Neural crest cell (in vitro differentiated cells): ENCODE data around the gene SLC51B. TPM values are rescaled to one million over a fixed set of nuclear protein-coding genes. Genes with fewer than 3 reads are reported as not detected.
"Not testable (repeated sequence)": the region's sequence is repeated elsewhere in the genome, so short reads cannot be mapped to it uniquely, and the experiment has no call there.

ENCODE experiments used
- DNase-seq: peaks from one replicate; pipeline ENCODE4 v3.0.0; 2021; ENCODE audit warnings: low read depth, mixed read lengths, low spot score
- H3K27ac Mint-ChIP-seq: one replicate; pipeline ENCODE4 v1.8.0; 2021; ENCODE audit warnings: mild to moderate bottlenecking, mixed read lengths; ENCODE audit not compliant: unreplicated experiment
- H3K27me3 Mint-ChIP-seq: 2 replicates; pipeline ENCODE4 v1.8.0; 2021; ENCODE audit warnings: low read depth, mild to moderate bottlenecking, mixed read lengths
- H3K36me3 Mint-ChIP-seq: 2 replicates; pipeline ENCODE4 v1.8.0; 2021; ENCODE audit warnings: low read depth, mild to moderate bottlenecking, mixed read lengths
- H3K4me1 Mint-ChIP-seq: 2 replicates; pipeline ENCODE4 v1.8.0; 2021; ENCODE audit warnings: mixed read lengths
- H3K4me3 Mint-ChIP-seq: one replicate; pipeline ENCODE4 v1.8.0; 2021; ENCODE audit warnings: mild to moderate bottlenecking, mixed read lengths
- H3K9me3 Mint-ChIP-seq: 2 replicates; pipeline ENCODE4 v1.8.0; 2021; ENCODE audit warnings: mixed read lengths
- total RNA-seq: library from RNA; stranded (reverse); gene quantifications from 2 replicates; pipeline ENCODE4 v1.2.1, GENCODE V29; 2021
- TF ChIP-seq, protein P1 (sequence below): fragments of 200-600 bp; sonication (generic); conservative IDR thresholded peaks from 2 replicates; pipeline ENCODE4 v1.5.0; 2021; ENCODE audit warnings: antibody characterized with exemption, mild to moderate bottlenecking

The SLC51B gene
- total RNA-seq, 1 donor from 2014 or later: not detected

DNA sequence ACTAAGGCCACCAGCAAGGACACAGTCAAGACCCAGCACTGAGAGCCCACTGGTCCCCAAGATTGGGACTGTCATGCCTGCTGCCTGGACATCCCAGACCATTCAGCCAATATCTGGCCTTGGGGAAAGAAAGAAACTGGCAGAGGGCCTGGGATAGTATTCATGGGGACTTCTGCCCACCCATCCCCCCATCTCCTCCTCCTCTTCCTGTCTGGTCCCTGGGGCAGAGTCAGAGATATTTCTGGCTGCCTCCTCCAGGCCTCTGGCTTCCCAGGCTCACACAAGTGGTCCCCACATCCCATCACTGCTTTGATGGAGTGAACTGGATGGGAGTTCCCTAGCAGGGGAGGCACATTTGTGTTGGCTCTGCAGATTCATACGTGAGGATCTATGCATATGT lies 26.8 kb downstream of the SLC51B start:
- no peak overlapping the region for H3K4me3 Mint-ChIP-seq
- no peak overlapping the region for H3K27ac Mint-ChIP-seq
- H3K27me3 Mint-ChIP-seq: peaks cover 16% of the 10 kb centered on the region
- no peak for DNase-seq
- TF ChIP-seq, protein P1, sequence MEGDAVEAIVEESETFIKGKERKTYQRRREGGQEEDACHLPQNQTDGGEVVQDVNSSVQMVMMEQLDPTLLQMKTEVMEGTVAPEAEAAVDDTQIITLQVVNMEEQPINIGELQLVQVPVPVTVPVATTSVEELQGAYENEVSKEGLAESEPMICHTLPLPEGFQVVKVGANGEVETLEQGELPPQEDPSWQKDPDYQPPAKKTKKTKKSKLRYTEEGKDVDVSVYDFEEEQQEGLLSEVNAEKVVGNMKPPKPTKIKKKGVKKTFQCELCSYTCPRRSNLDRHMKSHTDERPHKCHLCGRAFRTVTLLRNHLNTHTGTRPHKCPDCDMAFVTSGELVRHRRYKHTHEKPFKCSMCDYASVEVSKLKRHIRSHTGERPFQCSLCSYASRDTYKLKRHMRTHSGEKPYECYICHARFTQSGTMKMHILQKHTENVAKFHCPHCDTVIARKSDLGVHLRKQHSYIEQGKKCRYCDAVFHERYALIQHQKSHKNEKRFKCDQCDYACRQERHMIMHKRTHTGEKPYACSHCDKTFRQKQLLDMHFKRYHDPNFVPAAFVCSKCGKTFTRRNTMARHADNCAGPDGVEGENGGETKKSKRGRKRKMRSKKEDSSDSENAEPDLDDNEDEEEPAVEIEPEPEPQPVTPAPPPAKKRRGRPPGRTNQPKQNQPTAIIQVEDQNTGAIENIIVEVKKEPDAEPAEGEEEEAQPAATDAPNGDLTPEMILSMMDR: no peak
- no peaks in the 10 kb centered on the region for H3K9me3 Mint-ChIP-seq
- no peaks in the 10 kb centered on the region for H3K36me3 Mint-ChIP-seq
- peaks cover 21% of the 10 kb centered on the region for H3K4me1 Mint-ChIP-seq

DNA sequence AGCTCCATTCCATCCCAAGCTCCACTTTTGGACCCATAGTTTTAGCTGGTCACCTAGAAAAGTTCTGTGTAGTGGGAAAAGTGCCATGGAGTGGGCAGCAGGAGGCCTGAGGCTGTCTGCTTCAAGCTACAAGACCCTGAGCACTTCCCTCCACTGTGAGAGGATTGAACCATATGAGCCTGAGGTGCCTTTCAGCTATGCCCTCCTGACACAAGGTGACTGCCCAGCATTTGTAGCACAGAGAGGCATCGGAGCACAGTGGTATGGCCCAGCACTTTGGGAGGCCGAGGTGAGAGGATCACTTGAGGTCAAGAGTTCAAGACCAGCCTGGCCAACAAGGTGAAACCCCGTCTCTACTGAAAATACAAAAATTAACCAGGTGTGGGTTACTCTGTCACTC lies 27.4 kb downstream of the SLC51B start:
- Mint-ChIP-seq H3K27me3 (peaks cover 12% of the 10 kb centered on the region), H3K9me3 (no peaks in the 10 kb centered on the region), H3K4me1 (peaks cover 17% of the 10 kb centered on the region), H3K27ac (no peak overlapping the region), H3K36me3 (no peaks in the 10 kb centered on the region), H3K4me3 (no peak overlapping the region)
- DNase-seq: no peak
- TF ChIP-seq, protein P1: no peak

DNA sequence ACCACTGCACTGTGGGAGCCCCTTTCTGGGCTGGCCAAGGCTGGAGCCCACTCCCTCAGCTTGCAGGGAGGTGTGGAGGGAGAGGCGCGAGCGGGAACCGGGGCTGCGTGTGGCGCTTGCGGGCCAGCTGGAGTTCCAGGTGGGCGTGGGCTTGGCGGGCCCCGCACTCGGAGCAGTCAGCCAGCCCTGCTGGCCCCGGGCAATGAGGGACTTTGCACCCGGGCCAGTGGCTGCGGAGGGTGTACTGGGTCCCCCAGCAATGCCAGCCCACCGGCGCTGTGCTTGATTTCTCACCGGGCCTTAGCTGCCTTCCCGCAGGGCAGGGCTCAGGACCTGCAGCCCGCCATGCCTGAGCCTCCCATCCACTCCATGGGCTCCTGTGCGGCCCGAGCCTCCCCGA lies 29.8 kb downstream of the SLC51B start:
- H3K4me3 Mint-ChIP-seq: not testable (repeated sequence)

DNA sequence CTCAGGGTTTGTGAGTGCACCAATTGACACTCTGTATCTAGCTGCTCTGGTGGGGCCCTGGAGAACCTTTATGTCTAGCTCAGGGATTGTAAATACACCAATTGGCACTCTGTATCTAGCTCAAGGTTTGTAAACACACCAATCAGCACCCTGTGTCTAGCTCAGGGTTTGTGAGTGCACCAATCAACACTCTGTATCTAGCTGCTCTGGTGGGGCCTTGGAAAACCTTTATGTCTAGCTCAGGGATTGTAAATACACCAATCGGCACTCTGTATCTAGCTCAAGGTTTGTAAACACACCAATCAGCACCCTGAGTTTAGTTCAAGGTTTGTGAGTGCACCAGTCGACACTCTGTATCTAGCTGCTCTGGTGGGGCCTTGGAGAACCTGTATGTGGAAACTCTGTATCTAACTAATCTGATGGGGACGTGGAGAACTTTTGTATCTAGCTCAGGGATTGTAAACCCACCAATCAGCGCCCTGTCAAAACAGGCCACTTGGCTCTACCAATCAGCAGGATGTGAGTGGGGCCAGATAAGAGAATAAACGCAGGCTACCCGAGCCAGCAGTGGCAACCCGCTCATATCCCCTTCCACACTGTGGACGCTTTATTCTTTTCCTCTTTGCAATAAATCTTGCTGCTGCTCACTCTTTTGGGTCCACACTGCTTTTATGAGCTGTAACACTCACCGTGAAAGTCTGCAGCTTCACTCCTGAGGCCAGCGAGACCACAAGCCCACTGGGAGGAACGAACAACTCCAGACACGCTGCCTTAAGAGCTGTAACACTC lies 30.6 kb downstream of the SLC51B start:
- Mint-ChIP-seq H3K4me1 (peaks cover 17% of the 10 kb centered on the region), H3K27ac (peak overlapping the region; percentile 65)
- not testable (repeated sequence) for H3K27me3 Mint-ChIP-seq, H3K9me3 Mint-ChIP-seq, DNase-seq, H3K36me3 Mint-ChIP-seq, H3K4me3 Mint-ChIP-seq

More for the DNA sequence above, 29.8 kb downstream of the SLC51B start:
- not testable (repeated sequence) for H3K27ac Mint-ChIP-seq, H3K9me3 Mint-ChIP-seq, DNase-seq, H3K36me3 Mint-ChIP-seq
- Mint-ChIP-seq H3K4me1 (peaks cover 14% of the 10 kb centered on the region), H3K27me3 (peaks cover 10% of the 10 kb centered on the region)

DNA sequence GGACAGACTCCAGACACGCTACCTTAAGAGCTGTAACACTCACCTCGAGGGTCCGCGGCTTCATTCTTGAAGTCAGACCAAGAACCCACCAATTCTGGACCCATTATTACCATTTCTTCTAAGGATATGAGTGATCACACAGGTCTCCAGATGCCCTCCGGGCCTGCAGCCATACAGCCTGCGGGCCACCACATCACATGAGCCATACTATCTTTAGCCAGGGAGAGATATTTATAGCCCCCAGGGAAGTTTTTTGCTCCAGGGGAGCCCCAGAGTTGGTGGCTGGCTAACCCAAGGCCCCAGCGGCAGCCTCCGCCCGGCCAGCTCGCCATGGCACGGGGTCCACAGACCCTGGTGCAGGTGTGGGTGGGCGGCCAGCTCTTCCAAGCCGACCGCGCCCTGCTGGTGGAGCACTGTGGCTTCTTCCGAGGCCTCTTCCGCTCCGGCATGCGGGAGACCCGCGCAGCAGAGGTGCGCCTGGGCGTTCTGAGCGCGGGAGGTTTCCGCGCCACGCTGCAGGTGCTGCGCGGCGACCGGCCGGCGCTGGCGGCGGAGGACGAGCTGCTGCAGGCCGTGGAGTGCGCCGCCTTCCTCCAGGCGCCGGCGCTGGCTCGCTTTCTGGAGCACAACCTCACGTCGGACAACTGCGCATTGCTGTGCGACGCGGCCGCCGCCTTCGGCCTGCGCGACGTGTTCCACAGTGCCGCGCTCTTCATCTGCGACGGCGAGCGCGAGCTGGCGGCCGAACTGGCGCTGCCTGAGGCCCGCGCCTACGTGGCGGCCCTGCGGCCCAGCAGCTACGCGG lies 31.5 kb downstream of the SLC51B start, which contains the start of gene KBTBD13:
Gene KBTBD13 (plus strand): TSS at position 261 of the 805 bp plus-strand sequence. CDS start 70 bp downstream, at position 331.
- DNase-seq: no peak
- peaks cover 26% of the 10 kb centered on the region for H3K4me1 Mint-ChIP-seq
- TF ChIP-seq, protein P1: no peak
- H3K36me3 Mint-ChIP-seq: no peaks in the 10 kb centered on the region
- H3K9me3 Mint-ChIP-seq: no peaks in the 10 kb centered on the region
- peak within 1 kb of the TSS; percentile 65 for H3K27ac Mint-ChIP-seq
- no peak within 1 kb of the TSS for H3K4me3 Mint-ChIP-seq
- H3K27me3 Mint-ChIP-seq: peaks cover 12% of the 10 kb centered on the region

DNA sequence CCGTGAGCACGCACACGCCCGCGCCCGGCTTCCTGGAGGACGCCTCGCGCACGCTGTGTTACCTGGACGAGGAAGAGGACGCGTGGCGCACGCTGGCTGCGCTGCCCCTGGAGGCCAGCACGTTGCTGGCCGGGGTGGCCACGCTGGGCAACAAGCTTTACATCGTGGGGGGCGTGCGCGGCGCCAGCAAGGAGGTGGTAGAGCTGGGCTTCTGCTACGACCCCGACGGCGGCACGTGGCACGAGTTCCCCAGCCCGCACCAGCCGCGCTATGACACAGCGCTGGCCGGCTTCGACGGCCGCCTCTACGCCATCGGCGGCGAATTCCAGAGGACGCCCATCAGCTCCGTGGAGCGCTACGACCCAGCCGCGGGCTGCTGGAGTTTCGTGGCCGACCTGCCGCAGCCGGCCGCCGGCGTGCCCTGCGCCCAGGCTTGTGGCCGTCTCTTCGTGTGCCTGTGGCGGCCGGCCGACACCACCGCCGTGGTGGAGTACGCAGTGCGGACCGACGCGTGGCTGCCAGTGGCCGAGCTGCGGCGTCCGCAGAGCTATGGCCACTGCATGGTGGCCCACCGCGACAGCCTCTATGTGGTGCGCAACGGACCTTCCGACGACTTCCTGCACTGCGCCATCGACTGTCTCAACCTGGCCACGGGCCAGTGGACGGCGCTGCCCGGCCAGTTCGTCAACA lies 32.2 kb downstream of the SLC51B start:
- H3K27ac Mint-ChIP-seq: no peak overlapping the region
- DNase-seq: no peak
- H3K27me3 Mint-ChIP-seq: peaks cover 14% of the 10 kb centered on the region
- TF ChIP-seq, protein P1: no peak
- H3K4me1 Mint-ChIP-seq: peaks cover 30% of the 10 kb centered on the region
- no peak overlapping the region for H3K4me3 Mint-ChIP-seq
- H3K36me3 Mint-ChIP-seq: no peaks in the 10 kb centered on the region
- H3K9me3 Mint-ChIP-seq: no peaks in the 10 kb centered on the region
